GM19035 (cell line): ENCODE data around the gene MAMDC2.

Experiments used
- ATAC-seq: cut with Tn5 transposase; IDR thresholded peaks from one replicate; pipeline ENCODE4 v1.9.1; 2021; ENCODE audit not compliant: unreplicated experiment

MAMDC2 gene

GRCh38 chr9:70257502-70257901 lies 213.9 kb downstream of the MAMDC2 start:
- no peak for ATAC-seq

GRCh38 chr9:70257991-70258691 lies 214.5 kb downstream of the MAMDC2 start:
- ATAC-seq, result peak; percentile 55

GRCh38 chr9:70258692-70259511 lies 215.3 kb downstream of the MAMDC2 start, which contains the start of gene SMC5:
TSS of gene SMC5 (plus strand) at chr9:70258978. CDS start at chr9:70259079, 101 bp downstream.
- ATAC-seq, result peak; percentile 80

- ATAC-seq, result no peak
Observed at GRCh38 chr9:70259512-70259802, 215.8 kb downstream of the MAMDC2 start.

DNA sequence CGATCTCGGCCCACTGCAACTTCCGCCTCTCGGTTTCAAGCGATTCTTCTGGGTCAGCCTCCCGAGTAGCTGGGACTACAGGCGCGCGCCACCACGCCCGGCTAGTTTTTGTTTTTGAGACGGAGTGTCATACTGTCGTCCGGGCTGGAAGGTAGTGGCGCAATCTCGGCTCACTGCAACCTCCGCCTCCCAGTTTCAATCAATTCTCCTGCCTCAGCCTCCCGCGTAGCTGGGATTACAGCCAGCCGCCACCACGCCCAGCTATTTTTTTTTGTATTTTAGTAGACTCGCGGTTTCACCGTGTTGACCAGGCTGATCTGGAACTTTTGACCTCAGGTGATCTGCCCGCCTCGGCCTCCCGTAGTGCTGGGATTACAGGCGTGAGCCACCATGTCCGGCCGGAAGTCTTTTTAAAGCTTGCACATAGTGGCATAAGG lies 216.4 kb downstream of the MAMDC2 start:
- ATAC-seq, result no peak

GRCh38 chr9:70260606-70261005 lies 217.0 kb downstream of the MAMDC2 start:
- peak; percentile 18 for ATAC-seq

- no peak for ATAC-seq
Observed at GRCh38 chr9:70261131-70261870, 217.7 kb downstream of the MAMDC2 start.

GRCh38 chr9:70262366-70262765 lies 218.7 kb downstream of the MAMDC2 start:
- ATAC-seq, result no peak

GRCh38 chr9:70262948-70263347 lies 219.3 kb downstream of the MAMDC2 start:
- no peak for ATAC-seq

DNA sequence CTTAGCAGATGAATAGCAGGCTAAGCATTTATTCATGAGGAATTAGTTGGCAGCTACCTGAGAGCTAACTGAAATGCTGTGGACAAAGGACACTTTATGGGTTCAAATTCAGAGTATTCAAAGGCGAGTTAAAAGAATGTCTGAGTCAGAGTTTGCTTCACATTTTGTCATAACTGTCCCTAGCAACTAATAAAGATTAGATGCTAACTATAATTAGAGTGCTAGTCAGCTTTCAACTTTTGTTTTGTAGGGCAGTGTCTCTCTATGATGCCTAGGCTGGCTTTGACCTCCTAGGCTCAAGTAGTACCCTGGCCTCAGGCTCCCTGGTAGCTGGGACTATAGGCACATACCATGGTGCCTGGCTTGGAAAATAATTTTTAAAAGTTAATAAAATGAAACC lies 219.8 kb downstream of the MAMDC2 start:
- no peak for ATAC-seq
